ENCODE measurements around the gene ADGRG6.
A peak's percentile ranks its signal among the peaks of the same experiment; 100 is the strongest.

ADGRG6 gene

GRCh38 chr6:142301651-142302391 lies at the start of gene ADGRG6:
Gene ADGRG6 (plus strand): TSS chr6:142302007. CDS start chr6:142302330, 323 bp downstream.
- H3K36me3 ChIP-seq (ENCODE audit: control insufficient read depth, insufficient read depth, low read length): no peaks in the 10 kb centered on the region
- H3K4me1 ChIP-seq (ENCODE audit: control insufficient read depth, insufficient read depth, low read length): peaks cover 8% of the 10 kb centered on the region
- H3K9ac ChIP-seq (ENCODE audit: low read depth, low read length): peak within 1 kb of the TSS; percentile 70
- peaks cover 37% of the 10 kb centered on the region for H3K27me3 ChIP-seq (ENCODE audit: control insufficient read depth, insufficient read depth, low read length)
- H3K4me3 ChIP-seq (ENCODE audit: low read depth, low read length): peak within 1 kb of the TSS; percentile 75
- H3K9me3 ChIP-seq (ENCODE audit: control insufficient read depth, insufficient read depth, low read length): no peaks in the 10 kb centered on the region

DNA sequence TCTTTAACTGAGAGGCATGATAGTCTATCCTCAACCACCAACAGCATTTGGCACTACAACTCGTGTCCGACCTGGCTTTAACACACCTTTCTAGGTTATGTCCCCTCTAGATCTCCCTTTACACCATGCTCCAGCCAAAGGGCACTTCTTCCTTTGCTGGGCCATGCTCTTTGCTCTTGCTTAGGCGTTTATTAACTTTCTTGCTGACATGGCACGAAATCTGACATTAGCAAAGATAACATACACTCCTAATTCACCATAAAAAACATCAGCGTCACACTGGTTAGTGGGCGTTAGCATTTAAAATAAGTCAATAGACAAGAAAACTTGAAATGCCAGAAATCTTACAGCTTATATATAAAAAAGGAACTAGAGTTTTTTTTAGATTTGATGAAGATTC lies 47.3 kb upstream of the ADGRG6 start:
- H3K27me3 ChIP-seq (ENCODE audit: control insufficient read depth, insufficient read depth, low read length): no peaks in the 10 kb centered on the region
- no peaks in the 10 kb centered on the region for H3K9me3 ChIP-seq (ENCODE audit: control insufficient read depth, insufficient read depth, low read length)
- no peaks in the 10 kb centered on the region for H3K36me3 ChIP-seq (ENCODE audit: control insufficient read depth, insufficient read depth, low read length)
- H3K4me3 ChIP-seq (ENCODE audit: low read depth, low read length): no peak overlapping the region
- H3K9ac ChIP-seq (ENCODE audit: low read depth, low read length): no peak overlapping the region
- no peaks in the 10 kb centered on the region for H3K4me1 ChIP-seq (ENCODE audit: control insufficient read depth, insufficient read depth, low read length)

GRCh38 chr6:142255785-142256184 lies 46.0 kb upstream of the ADGRG6 start:
- H3K9me3 ChIP-seq (ENCODE audit: control insufficient read depth, insufficient read depth, low read length): no peaks in the 10 kb centered on the region

DNA sequence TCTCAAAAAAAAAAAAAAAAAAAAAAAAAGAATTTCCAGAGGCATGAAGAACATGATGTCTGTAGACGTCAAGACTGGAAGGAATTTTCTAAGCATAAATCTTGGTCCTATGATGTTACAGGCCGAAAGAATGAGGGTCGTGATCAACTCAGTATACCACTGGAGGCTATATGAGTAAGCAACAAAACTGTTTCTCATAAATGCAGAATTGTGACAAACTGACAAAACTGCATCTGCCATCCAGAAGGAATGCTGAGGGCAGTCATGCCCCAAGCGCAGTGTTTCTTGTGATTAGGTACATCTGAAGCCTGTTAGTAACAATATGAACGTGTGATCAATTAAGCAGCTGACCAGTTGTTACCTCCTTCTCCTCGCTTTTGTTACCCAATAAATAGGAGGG lies 43.5 kb upstream of the ADGRG6 start:
- H3K9ac ChIP-seq (ENCODE audit: low read depth, low read length): no peak overlapping the region
- no peaks in the 10 kb centered on the region for H3K9me3 ChIP-seq (ENCODE audit: control insufficient read depth, insufficient read depth, low read length)
- no peaks in the 10 kb centered on the region for H3K36me3 ChIP-seq (ENCODE audit: control insufficient read depth, insufficient read depth, low read length)
- no peak overlapping the region for H3K4me3 ChIP-seq (ENCODE audit: low read depth, low read length)
- no peaks in the 10 kb centered on the region for H3K27me3 ChIP-seq (ENCODE audit: control insufficient read depth, insufficient read depth, low read length)
- H3K4me1 ChIP-seq (ENCODE audit: control insufficient read depth, insufficient read depth, low read length): no peaks in the 10 kb centered on the region

More at GRCh38 chr6:142255785-142256184, 46.0 kb upstream of the ADGRG6 start:
- Histone ChIP-seq H3K4me3 (ENCODE audit: low read depth, low read length) (no peak overlapping the region), H3K27me3 (ENCODE audit: control insufficient read depth, insufficient read depth, low read length) (no peaks in the 10 kb centered on the region), H3K4me1 (ENCODE audit: control insufficient read depth, insufficient read depth, low read length) (no peaks in the 10 kb centered on the region), H3K36me3 (ENCODE audit: control insufficient read depth, insufficient read depth, low read length) (no peaks in the 10 kb centered on the region), H3K9ac (ENCODE audit: low read depth, low read length) (no peak overlapping the region)

- H3K36me3 ChIP-seq (ENCODE audit: control insufficient read depth, insufficient read depth, low read length): no peaks in the 10 kb centered on the region
- no peak overlapping the region for H3K9ac ChIP-seq (ENCODE audit: low read depth, low read length)
- H3K4me3 ChIP-seq (ENCODE audit: low read depth, low read length): no peak overlapping the region
- H3K4me1 ChIP-seq (ENCODE audit: control insufficient read depth, insufficient read depth, low read length): no peaks in the 10 kb centered on the region
- H3K9me3 ChIP-seq (ENCODE audit: control insufficient read depth, insufficient read depth, low read length): no peaks in the 10 kb centered on the region
- no peaks in the 10 kb centered on the region for H3K27me3 ChIP-seq (ENCODE audit: control insufficient read depth, insufficient read depth, low read length)
Measured at GRCh38 chr6:142258757-142259156, 43.0 kb upstream of the ADGRG6 start.

DNA sequence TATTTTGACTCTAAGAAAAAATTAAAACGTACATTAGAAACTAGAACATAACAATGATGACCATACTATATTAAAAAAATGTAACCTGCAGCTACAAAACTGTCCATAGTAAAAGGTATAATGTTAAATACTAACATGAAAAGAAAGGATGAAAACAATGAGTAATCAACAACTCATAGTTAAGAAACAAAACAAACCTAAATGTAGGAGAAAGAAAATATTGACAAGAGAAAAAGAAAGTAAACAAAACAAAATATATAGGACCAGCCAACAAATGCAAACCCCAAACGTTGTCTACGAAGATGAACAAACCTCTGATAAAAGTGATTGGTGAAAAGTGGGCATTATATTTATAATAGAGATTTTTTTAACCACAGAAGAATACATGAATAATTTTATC lies 41.1 kb upstream of the ADGRG6 start:
- no peaks in the 10 kb centered on the region for H3K36me3 ChIP-seq (ENCODE audit: control insufficient read depth, insufficient read depth, low read length)
- H3K4me1 ChIP-seq (ENCODE audit: control insufficient read depth, insufficient read depth, low read length): no peaks in the 10 kb centered on the region
- H3K4me3 ChIP-seq (ENCODE audit: low read depth, low read length): no peak overlapping the region
- H3K9me3 ChIP-seq (ENCODE audit: control insufficient read depth, insufficient read depth, low read length): no peaks in the 10 kb centered on the region
- no peaks in the 10 kb centered on the region for H3K27me3 ChIP-seq (ENCODE audit: control insufficient read depth, insufficient read depth, low read length)
- H3K9ac ChIP-seq (ENCODE audit: low read depth, low read length): no peak overlapping the region

- no peaks in the 10 kb centered on the region for H3K9me3 ChIP-seq (ENCODE audit: control insufficient read depth, insufficient read depth, low read length)
- no peaks in the 10 kb centered on the region for H3K27me3 ChIP-seq (ENCODE audit: control insufficient read depth, insufficient read depth, low read length)
- no peaks in the 10 kb centered on the region for H3K4me1 ChIP-seq (ENCODE audit: control insufficient read depth, insufficient read depth, low read length)
- H3K4me3 ChIP-seq (ENCODE audit: low read depth, low read length): no peak overlapping the region
- H3K9ac ChIP-seq (ENCODE audit: low read depth, low read length): no peak overlapping the region
- H3K36me3 ChIP-seq (ENCODE audit: control insufficient read depth, insufficient read depth, low read length): no peaks in the 10 kb centered on the region
Measured at GRCh38 chr6:142262231-142262630, 39.6 kb upstream of the ADGRG6 start.

DNA sequence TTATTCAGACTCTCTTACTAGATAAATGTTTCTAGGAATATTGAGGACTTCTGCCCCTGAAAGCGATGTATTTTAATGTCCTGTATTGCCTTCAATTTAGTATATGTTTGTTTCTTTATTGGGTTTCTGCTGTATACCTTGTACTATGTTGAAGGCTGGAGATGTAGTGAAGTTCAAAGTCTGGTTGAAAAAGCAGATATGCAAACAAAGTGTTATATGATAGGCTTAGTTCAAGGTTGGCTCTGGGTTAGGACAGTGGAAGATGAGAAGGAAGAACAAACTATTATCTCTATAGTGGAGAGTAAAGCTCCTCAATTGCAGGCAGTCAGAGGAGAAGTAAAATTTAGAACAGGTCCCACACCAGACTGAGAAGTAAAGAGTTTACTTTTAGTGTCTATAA lies 36.3 kb upstream of the ADGRG6 start:
- Histone ChIP-seq H3K27me3 (ENCODE audit: control insufficient read depth, insufficient read depth, low read length) (no peaks in the 10 kb centered on the region), H3K4me1 (ENCODE audit: control insufficient read depth, insufficient read depth, low read length) (no peaks in the 10 kb centered on the region), H3K9me3 (ENCODE audit: control insufficient read depth, insufficient read depth, low read length) (no peaks in the 10 kb centered on the region), H3K36me3 (ENCODE audit: control insufficient read depth, insufficient read depth, low read length) (no peaks in the 10 kb centered on the region), H3K4me3 (ENCODE audit: low read depth, low read length) (no peak overlapping the region), H3K9ac (ENCODE audit: low read depth, low read length) (no peak overlapping the region)

DNA sequence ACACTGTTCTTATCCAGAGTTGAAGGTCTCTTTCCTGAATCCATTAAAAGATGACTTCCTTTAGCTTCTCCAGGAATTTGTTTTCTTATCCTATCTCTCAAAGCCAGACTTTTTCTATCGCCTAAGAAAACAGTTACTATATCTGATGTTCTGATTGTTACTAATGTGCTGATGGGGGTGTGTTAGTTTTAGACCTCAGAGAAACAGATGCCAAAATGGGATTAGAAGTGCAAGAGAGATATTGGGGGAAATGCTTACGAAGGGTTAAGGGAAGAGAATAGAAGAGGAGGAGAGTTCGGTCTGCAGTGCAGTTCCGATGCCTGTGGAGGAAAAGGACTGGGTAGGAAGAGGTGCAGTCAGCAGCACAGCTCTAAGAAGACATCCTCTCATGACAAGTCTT lies 35.7 kb upstream of the ADGRG6 start:
- Histone ChIP-seq H3K4me1 (ENCODE audit: control insufficient read depth, insufficient read depth, low read length) (no peaks in the 10 kb centered on the region), H3K9me3 (ENCODE audit: control insufficient read depth, insufficient read depth, low read length) (no peaks in the 10 kb centered on the region), H3K4me3 (ENCODE audit: low read depth, low read length) (no peak overlapping the region), H3K36me3 (ENCODE audit: control insufficient read depth, insufficient read depth, low read length) (no peaks in the 10 kb centered on the region), H3K9ac (ENCODE audit: low read depth, low read length) (no peak overlapping the region), H3K27me3 (ENCODE audit: control insufficient read depth, insufficient read depth, low read length) (no peaks in the 10 kb centered on the region)

- Histone ChIP-seq H3K4me1 (ENCODE audit: control insufficient read depth, insufficient read depth, low read length) (no peaks in the 10 kb centered on the region), H3K36me3 (ENCODE audit: control insufficient read depth, insufficient read depth, low read length) (no peaks in the 10 kb centered on the region), H3K9ac (ENCODE audit: low read depth, low read length) (no peak overlapping the region), H3K4me3 (ENCODE audit: low read depth, low read length) (no peak overlapping the region), H3K27me3 (ENCODE audit: control insufficient read depth, insufficient read depth, low read length) (no peaks in the 10 kb centered on the region), H3K9me3 (ENCODE audit: control insufficient read depth, insufficient read depth, low read length) (no peaks in the 10 kb centered on the region)
Measured at GRCh38 chr6:142271476-142271875, 30.3 kb upstream of the ADGRG6 start.

GRCh38 chr6:142274656-142275055 lies 27.2 kb upstream of the ADGRG6 start:
- Histone ChIP-seq H3K9ac (ENCODE audit: low read depth, low read length) (no peak overlapping the region), H3K4me3 (ENCODE audit: low read depth, low read length) (no peak overlapping the region), H3K9me3 (ENCODE audit: control insufficient read depth, insufficient read depth, low read length) (no peaks in the 10 kb centered on the region), H3K27me3 (ENCODE audit: control insufficient read depth, insufficient read depth, low read length) (no peaks in the 10 kb centered on the region), H3K4me1 (ENCODE audit: control insufficient read depth, insufficient read depth, low read length) (no peaks in the 10 kb centered on the region), H3K36me3 (ENCODE audit: control insufficient read depth, insufficient read depth, low read length) (no peaks in the 10 kb centered on the region)

- Histone ChIP-seq H3K9me3 (ENCODE audit: control insufficient read depth, insufficient read depth, low read length) (no peaks in the 10 kb centered on the region), H3K36me3 (ENCODE audit: control insufficient read depth, insufficient read depth, low read length) (no peaks in the 10 kb centered on the region), H3K4me1 (ENCODE audit: control insufficient read depth, insufficient read depth, low read length) (no peaks in the 10 kb centered on the region), H3K27me3 (ENCODE audit: control insufficient read depth, insufficient read depth, low read length) (no peaks in the 10 kb centered on the region), H3K9ac (ENCODE audit: low read depth, low read length) (no peak overlapping the region), H3K4me3 (ENCODE audit: low read depth, low read length) (no peak overlapping the region)
Measured at GRCh38 chr6:142275236-142276006, 26.4 kb upstream of the ADGRG6 start.

All from iPS-15b (cell line).